Ovary (tissue), 3 donors: ENCODE results near the gene GPD2.

Experiments
- CTCF ChIP-seq, 3 donors: fragments of 450-650 bp in 2 of 3; fragments of 200-600 bp in 1 of 3; IDR thresholded peaks; one replicate each; pipeline versions ENCODE4 v1.5.1 to v1.8.0; 2016 to 2022; ENCODE audit warnings: antibody characterized with exemption in 3 of 3, mild to moderate bottlenecking in 1 of 3
- POLR2A ChIP-seq: fragments of 450-650 bp; IDR thresholded peaks from one replicate; pipeline ENCODE4 v1.6.1; 2017; ENCODE audit warnings: antibody characterized with exemption, mild to moderate bottlenecking, moderate library complexity
- donor health status: DM: no; HTN: no; CAD: no.

GRCh38 chr2:156455361-156455975 is 19.3 kb downstream of the GPD2 start:
- no peak for TF ChIP-seq CTCF (IDR thresholded peaks at IDR 0.05)
- TF ChIP-seq POLR2A: no peak
